PC-9 (cell line): ENCODE data around the gene GABRA4.

Source experiments
- EZH2 ChIP-seq: fragments of 200-600 bp; sonication (generic); IDR thresholded peaks from 2 replicates; pipeline ENCODE4 v1.8.0; 2017; ENCODE audit warnings: antibody characterized with exemption, low read depth
- TF ChIP-seq, protein P1 (sequence below): fragments of 200-600 bp; sonication (generic); conservative IDR thresholded peaks from 2 replicates; pipeline ENCODE4 v1.6.1; 2017; ENCODE audit warnings: mixed run types, antibody characterized with exemption, mild to moderate bottlenecking, moderate library complexity

DNA sequence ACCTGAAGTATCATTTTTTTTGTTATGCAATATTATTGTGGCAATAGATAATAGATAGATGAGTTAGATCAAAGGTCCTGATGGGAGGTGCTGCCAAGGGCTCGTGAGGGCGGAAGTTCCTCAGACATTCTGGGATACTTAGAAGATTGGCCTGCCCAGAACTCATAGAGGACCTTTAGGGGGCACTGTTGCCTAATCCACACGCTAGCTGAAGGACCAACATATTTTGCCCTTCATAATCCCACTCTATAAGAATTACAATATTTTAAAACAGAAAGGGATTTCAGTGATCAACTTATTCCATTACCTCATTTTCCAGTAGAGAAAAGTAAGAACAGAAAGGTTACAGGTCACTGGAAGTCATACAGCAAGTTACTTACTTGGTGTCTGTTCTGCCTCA, 61.4 kb downstream of the GABRA4 start:
- TF ChIP-seq, protein P1, sequence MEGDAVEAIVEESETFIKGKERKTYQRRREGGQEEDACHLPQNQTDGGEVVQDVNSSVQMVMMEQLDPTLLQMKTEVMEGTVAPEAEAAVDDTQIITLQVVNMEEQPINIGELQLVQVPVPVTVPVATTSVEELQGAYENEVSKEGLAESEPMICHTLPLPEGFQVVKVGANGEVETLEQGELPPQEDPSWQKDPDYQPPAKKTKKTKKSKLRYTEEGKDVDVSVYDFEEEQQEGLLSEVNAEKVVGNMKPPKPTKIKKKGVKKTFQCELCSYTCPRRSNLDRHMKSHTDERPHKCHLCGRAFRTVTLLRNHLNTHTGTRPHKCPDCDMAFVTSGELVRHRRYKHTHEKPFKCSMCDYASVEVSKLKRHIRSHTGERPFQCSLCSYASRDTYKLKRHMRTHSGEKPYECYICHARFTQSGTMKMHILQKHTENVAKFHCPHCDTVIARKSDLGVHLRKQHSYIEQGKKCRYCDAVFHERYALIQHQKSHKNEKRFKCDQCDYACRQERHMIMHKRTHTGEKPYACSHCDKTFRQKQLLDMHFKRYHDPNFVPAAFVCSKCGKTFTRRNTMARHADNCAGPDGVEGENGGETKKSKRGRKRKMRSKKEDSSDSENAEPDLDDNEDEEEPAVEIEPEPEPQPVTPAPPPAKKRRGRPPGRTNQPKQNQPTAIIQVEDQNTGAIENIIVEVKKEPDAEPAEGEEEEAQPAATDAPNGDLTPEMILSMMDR = peak; percentile 40; the same call in 1 of the 2 replicates
- TF ChIP-seq EZH2 = no peak
